ENCODE data around the gene SF3A2. TPM values are rescaled to one million over a fixed set of nuclear protein-coding genes. Genes with fewer than 3 reads are reported as not detected.

Gene SF3A2
- total RNA-seq, 1 donor from 2014 or later, result 14.4 TPM

DNA sequence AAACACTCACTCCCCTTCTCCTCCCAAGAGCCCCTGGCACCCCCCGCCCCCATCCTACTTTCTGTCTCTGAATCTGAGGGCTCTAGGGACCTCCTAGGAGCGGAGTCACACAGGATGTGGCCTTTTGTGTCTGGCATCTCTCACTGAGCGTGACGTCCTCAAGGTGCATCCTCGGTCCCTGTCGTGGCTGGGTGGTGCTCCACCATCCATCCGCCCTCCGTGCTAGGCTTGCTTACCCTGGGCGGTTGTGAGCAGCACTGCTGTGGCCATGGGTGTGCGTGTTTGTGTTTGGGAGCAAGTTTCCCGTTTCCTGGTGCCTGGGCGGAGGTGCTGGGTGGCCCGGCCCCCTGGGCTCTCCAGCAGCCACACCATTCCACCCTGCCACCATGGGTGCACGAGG is 12.7 kb upstream of the SF3A2 start:
- no peak for TF ChIP-seq EZH2phosphoT487 (IDR thresholded peaks at IDR 0.05)
- H3K4me1 ChIP-seq, result no peaks in the 10 kb centered on the region
- no peaks in the 10 kb centered on the region for H3K79me2 ChIP-seq (ENCODE audit: low read depth)
- H3K4me3 ChIP-seq, result no peak overlapping the region
- H4K20me1 ChIP-seq (ENCODE audit: low read depth), result no peaks in the 10 kb centered on the region
- H3K27me3 ChIP-seq, result no peaks in the 10 kb centered on the region
- no peak overlapping the region for H2AFZ ChIP-seq (replicated peaks)
- H3K36me3 Mint-ChIP-seq, result peaks cover 14% of the 10 kb centered on the region
- no peaks in the 10 kb centered on the region for H3K4me1 Mint-ChIP-seq
- no peaks in the 10 kb centered on the region for H3K9me3 ChIP-seq (ENCODE audit: low read depth)
- H3K9me3 Mint-ChIP-seq, result no peaks in the 10 kb centered on the region
- H3K4me2 ChIP-seq, result no peak overlapping the region
- no peak for DNase-seq (ENCODE audit: low spot score)
- H3K36me3 ChIP-seq, result no peaks in the 10 kb centered on the region
- no peaks in the 10 kb centered on the region for H3F3A ChIP-seq (ENCODE audit: low read depth)
- H3K9ac ChIP-seq, result no peak overlapping the region
- peak overlapping the region; percentile 37 for H3K27ac Mint-ChIP-seq
- H3K27ac ChIP-seq, result no peak overlapping the region
- H3K4me3 Mint-ChIP-seq, result no peak overlapping the region
- H3K27me3 Mint-ChIP-seq (ENCODE audit: insufficient read depth, low read depth), result peaks cover 6% of the 10 kb centered on the region

DNA sequence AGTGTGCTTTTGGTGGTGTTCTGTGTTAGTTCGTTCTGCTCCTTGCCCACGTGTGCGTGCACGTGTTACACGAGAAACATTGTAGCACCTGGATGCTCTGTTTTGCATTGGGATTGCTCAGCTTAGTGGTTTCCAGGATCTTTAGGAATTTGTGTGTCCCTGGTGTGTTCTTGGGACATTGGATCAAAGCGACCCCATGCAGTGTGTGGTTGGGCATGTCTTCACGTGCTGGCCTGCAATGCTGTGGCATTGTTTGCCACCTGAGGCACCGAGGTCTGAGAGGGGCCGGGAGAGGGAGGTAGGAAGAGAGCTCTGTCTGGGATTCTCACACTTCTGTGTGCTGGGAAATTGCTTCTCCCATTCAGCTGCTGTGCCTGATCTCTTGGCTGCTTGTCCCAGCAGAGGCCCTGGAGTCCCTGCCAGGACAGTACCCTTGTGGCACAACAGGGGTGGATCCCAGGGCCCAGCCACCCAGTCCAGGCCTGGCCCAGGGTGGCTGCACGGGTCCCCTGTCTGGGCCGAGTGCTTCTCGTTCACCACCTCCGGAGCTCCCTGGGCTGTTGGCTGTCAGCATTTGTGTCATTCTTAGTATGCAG is 11.8 kb upstream of the SF3A2 start:
- H4K20me1 ChIP-seq (ENCODE audit: low read depth), result no peaks in the 10 kb centered on the region
- no peak overlapping the region for H3K4me2 ChIP-seq
- H3K27me3 ChIP-seq, result no peaks in the 10 kb centered on the region
- H3K36me3 Mint-ChIP-seq, result peaks cover 12% of the 10 kb centered on the region
- H2AFZ ChIP-seq (replicated peaks), result no peak overlapping the region
- H3K9me3 ChIP-seq (ENCODE audit: low read depth), result no peaks in the 10 kb centered on the region
- H3K4me3 ChIP-seq, result no peak overlapping the region
- DNase-seq (ENCODE audit: low spot score), result no peak
- no peak overlapping the region for H3K4me3 Mint-ChIP-seq
- no peaks in the 10 kb centered on the region for H3K4me1 Mint-ChIP-seq
- H3K9me3 Mint-ChIP-seq, result no peaks in the 10 kb centered on the region
- no peaks in the 10 kb centered on the region for H3K79me2 ChIP-seq (ENCODE audit: low read depth)
- peaks cover 6% of the 10 kb centered on the region for H3K27me3 Mint-ChIP-seq (ENCODE audit: insufficient read depth, low read depth)
- no peak overlapping the region for H3K9ac ChIP-seq
- no peak overlapping the region for H3K27ac ChIP-seq
- peak overlapping the region; percentile 46 for H3K27ac Mint-ChIP-seq
- no peaks in the 10 kb centered on the region for H3F3A ChIP-seq (ENCODE audit: low read depth)
- TF ChIP-seq EZH2 (IDR thresholded peaks at IDR 0.05) (no peak), EZH2phosphoT487 (IDR thresholded peaks at IDR 0.05) (no peak)
- TF ChIP-seq, protein P1, sequence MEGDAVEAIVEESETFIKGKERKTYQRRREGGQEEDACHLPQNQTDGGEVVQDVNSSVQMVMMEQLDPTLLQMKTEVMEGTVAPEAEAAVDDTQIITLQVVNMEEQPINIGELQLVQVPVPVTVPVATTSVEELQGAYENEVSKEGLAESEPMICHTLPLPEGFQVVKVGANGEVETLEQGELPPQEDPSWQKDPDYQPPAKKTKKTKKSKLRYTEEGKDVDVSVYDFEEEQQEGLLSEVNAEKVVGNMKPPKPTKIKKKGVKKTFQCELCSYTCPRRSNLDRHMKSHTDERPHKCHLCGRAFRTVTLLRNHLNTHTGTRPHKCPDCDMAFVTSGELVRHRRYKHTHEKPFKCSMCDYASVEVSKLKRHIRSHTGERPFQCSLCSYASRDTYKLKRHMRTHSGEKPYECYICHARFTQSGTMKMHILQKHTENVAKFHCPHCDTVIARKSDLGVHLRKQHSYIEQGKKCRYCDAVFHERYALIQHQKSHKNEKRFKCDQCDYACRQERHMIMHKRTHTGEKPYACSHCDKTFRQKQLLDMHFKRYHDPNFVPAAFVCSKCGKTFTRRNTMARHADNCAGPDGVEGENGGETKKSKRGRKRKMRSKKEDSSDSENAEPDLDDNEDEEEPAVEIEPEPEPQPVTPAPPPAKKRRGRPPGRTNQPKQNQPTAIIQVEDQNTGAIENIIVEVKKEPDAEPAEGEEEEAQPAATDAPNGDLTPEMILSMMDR (IDR thresholded peaks at IDR 0.05), result no peak
- H3K36me3 ChIP-seq, result no peaks in the 10 kb centered on the region
- no peaks in the 10 kb centered on the region for H3K4me1 ChIP-seq

DNA sequence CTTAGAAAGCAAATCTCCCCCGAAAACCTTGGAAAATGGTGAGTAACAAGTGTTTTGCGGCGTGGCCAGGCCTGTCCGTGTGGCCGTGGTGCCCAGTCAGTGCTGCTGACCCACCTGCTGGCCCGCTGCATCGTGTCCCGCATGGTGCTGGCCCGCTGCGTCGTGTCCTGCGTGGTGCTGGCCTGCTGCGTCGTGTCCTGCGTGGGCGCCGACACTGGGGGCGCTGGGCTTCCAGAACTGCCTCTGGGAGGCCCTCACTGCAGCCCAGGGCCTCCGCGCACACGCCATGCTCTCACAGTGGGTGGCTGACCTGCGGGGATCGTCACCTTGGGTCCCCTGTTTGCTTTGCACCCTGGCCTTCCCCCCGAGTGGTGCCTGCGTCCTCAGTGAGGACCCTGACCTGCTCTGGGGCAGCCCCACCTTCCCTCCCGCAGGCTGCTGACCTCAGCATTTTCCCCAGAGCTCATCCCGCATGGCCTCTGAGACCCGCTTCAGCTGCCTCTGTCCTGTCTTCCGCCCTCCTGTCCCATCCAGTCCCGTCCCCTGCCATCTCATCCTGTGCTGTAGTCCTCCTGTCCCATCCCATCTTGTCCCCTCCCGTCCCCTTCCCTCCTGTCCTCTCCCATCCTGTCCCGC is 11.1 kb upstream of the SF3A2 start:
- Mint-ChIP-seq H3K27ac (no peak overlapping the region), H3K4me1 (no peaks in the 10 kb centered on the region), H3K9me3 (no peaks in the 10 kb centered on the region), H3K36me3 (peaks cover 14% of the 10 kb centered on the region), H3K4me3 (no peak overlapping the region), H3K27me3 (ENCODE audit: insufficient read depth, low read depth) (peaks cover 6% of the 10 kb centered on the region)
- no peak overlapping the region for H2AFZ ChIP-seq (replicated peaks)
- no peak overlapping the region for H3K9ac ChIP-seq
- TF ChIP-seq EZH2 (IDR thresholded peaks at IDR 0.05), result no peak
- no peak for TF ChIP-seq EZH2phosphoT487 (IDR thresholded peaks at IDR 0.05)
- TF ChIP-seq, protein P1 (IDR thresholded peaks at IDR 0.05), result no peak
- no peaks in the 10 kb centered on the region for H3K36me3 ChIP-seq
- no peak overlapping the region for H3K27ac ChIP-seq
- no peak overlapping the region for H3K4me2 ChIP-seq
- H3K4me1 ChIP-seq, result no peaks in the 10 kb centered on the region
- no peak overlapping the region for H3K4me3 ChIP-seq
- no peak for DNase-seq (ENCODE audit: low spot score)
- H4K20me1 ChIP-seq (ENCODE audit: low read depth), result no peaks in the 10 kb centered on the region
- H3K79me2 ChIP-seq (ENCODE audit: low read depth), result no peaks in the 10 kb centered on the region
- H3K9me3 ChIP-seq (ENCODE audit: low read depth), result no peaks in the 10 kb centered on the region
- H3K27me3 ChIP-seq, result no peaks in the 10 kb centered on the region
- no peaks in the 10 kb centered on the region for H3F3A ChIP-seq (ENCODE audit: low read depth)
